Cardiac ventricle fibroblast (primary cell): Measurements from ENCODE around the gene TRIM71. TPM values are rescaled to one million over a fixed set of nuclear protein-coding genes. Genes with fewer than 3 reads are reported as not detected.

Experiments
- total RNA-seq: library from RNA; depleted of rRNA; stranded (reverse); fragments of >200 nt; gene quantifications from 2 replicates; pipeline ENCODE4 v1.2.3, GENCODE V29; 2015

TRIM71 gene
- not detected in 2 replicates for total RNA-seq

GRCh38 chr3:32817558-32818228, at the start of gene TRIM71:
TRIM71 (plus strand) TSS chr3:32817997; CDS start chr3:32818081, 84 bp downstream.

Other genes starting within 250 kb of the TRIM71 start
- gene DYNC1LI1, start 247.1 kb upstream of the TRIM71 start, total RNA-seq = 20.8 and 24.4 TPM in 2 replicates
- gene CNOT10, start 132.8 kb upstream of the TRIM71 start, total RNA-seq = 12.4 and 12.6 TPM in 2 replicates
- not detected in 2 replicates for gene CCR4, start 133.6 kb downstream of the TRIM71 start, total RNA-seq